Ascending aorta (tissue), 2 donors: ENCODE results near the gene PDIA2. TPM values are rescaled to one million over a fixed set of nuclear protein-coding genes. Genes with fewer than 3 reads are reported as not detected.

ENCODE experiments used
- DNase-seq, 2 donors: peaks; one replicate each; pipeline ENCODE4 v3.0.0-alpha.2; 2019; ENCODE audit warnings: low spot score in 2 of 2
- H3K27ac ChIP-seq, 2 donors: fragments of 200-600 bp; sonication (generic); one replicate each; pipeline ENCODE4 v1.5.1; 2016 to 2017; ENCODE audit warnings: mild to moderate bottlenecking in 1 of 2
- H3K27me3 ChIP-seq: fragments of 200-600 bp; sonication (generic); one replicate; pipeline ENCODE4 v1.5.1; 2017
- H3K36me3 ChIP-seq, 2 donors: fragments of 200-600 bp; sonication (generic); one replicate each; pipeline ENCODE4 v1.5.1; 2016
- H3K4me1 ChIP-seq, 2 donors: fragments of 200-600 bp; sonication (generic); one replicate each; pipeline ENCODE4 v1.5.1; 2016 to 2017; ENCODE audit warnings: mild to moderate bottlenecking in 1 of 2
- H3K4me3 ChIP-seq, 2 donors: fragments of 200-600 bp; sonication (generic); one replicate each; pipeline ENCODE4 v1.5.1; 2016 to 2017; ENCODE audit warnings: mild to moderate bottlenecking in 1 of 2
- H3K9me3 ChIP-seq, 2 donors: fragments of 200-600 bp; sonication (generic); one replicate each; pipeline ENCODE4 v1.5.1; 2016
- CTCF ChIP-seq, 3 experiments: fragments of 200-600 bp in 2 of 3; fragments of 450-650 bp in 1 of 3; sonication (generic) in 2 of 3; IDR thresholded peaks; one replicate each; pipeline ENCODE4 v1.5.1; 2016 to 2019; ENCODE audit warnings: antibody characterized with exemption in 3 of 3, mild to moderate bottlenecking in 1 of 3, moderate library complexity in 1 of 3
- intact Hi-C: fragments of 100-400 bp; cut with DNase I; formaldehyde crosslinking; loops from one replicate; pipeline ENCODE4 v1.15.1; 2023
- total RNA-seq: library from RNA; depleted of rRNA; stranded (reverse); fragments of >200 nt; gene quantifications from one replicate; pipeline ENCODE4 v1.1.0, GENCODE V29; 2016

Gene PDIA2
- total RNA-seq, 1 donor from 2014 or later: not detected

GRCh38 chr16:336269-336668 lies 53.3 kb downstream of the PDIA2 start:
- Histone ChIP-seq H3K4me1 (peaks cover 0 to 3% of the 10 kb centered on the region in 2 donors), H3K4me3 (no peak overlapping the region), H3K36me3 (no peaks in the 10 kb centered on the region), H3K27ac (no peak overlapping the region), H3K27me3 (no peaks in the 10 kb centered on the region), H3K9me3 (no peaks in the 10 kb centered on the region)
- TF ChIP-seq CTCF (IDR thresholded peaks at IDR 0.05): no peak
- intact Hi-C loops: no loop called here
- DNase-seq: no peak

Other genes starting within 250 kb of the PDIA2 start
- not detected for gene POLR3K, start 229.6 kb upstream of the PDIA2 start, total RNA-seq
- gene SNRNP25, start 229.3 kb upstream of the PDIA2 start, total RNA-seq: not detected
- gene RHBDF1, start 210.5 kb upstream of the PDIA2 start, total RNA-seq: 146 TPM
- gene MPG, start 204.9 kb upstream of the PDIA2 start, total RNA-seq: 406 TPM
- 24.9 TPM for gene NPRL3, start 144.5 kb upstream of the PDIA2 start, total RNA-seq
- not detected for gene HBZ, start 130.5 kb upstream of the PDIA2 start, total RNA-seq
- gene HBM, start 117.2 kb upstream of the PDIA2 start, total RNA-seq: not detected
- 4,439 TPM for gene HBA2, start 110.3 kb upstream of the PDIA2 start, total RNA-seq
- gene HBA1, start 106.5 kb upstream of the PDIA2 start, total RNA-seq: 585 TPM
- not detected for gene HBQ1, start 102.7 kb upstream of the PDIA2 start, total RNA-seq
- gene LUC7L, start 53.7 kb upstream of the PDIA2 start, total RNA-seq: 53.0 TPM
- gene FAM234A, start 48.3 kb upstream of the PDIA2 start, total RNA-seq: 67.7 TPM
- 32.6 TPM for gene RGS11, start 7.2 kb upstream of the PDIA2 start, total RNA-seq
- not detected for gene ARHGDIG, start 2.6 kb upstream of the PDIA2 start, total RNA-seq
- 27.6 TPM for gene AXIN1, start 69.6 kb downstream of the PDIA2 start, total RNA-seq
- 47.8 TPM for gene MRPL28, start 87.4 kb downstream of the PDIA2 start, total RNA-seq
- 47.6 TPM for gene PGAP6, start 98.8 kb downstream of the PDIA2 start, total RNA-seq
- gene NME4, start 114.0 kb downstream of the PDIA2 start, total RNA-seq: 66.0 TPM
- gene DECR2, start 118.7 kb downstream of the PDIA2 start, total RNA-seq: 44.0 TPM
- 47.0 TPM for gene RAB11FIP3, start 142.5 kb downstream of the PDIA2 start, total RNA-seq
- gene CAPN15, start 244.5 kb downstream of the PDIA2 start, total RNA-seq: 249 TPM